GM23338 (cell line): ENCODE results near the gene C15orf40.

Experiments used
- CREB1 ChIP-seq: fragments of 250-450 bp; sonication (Bioruptor Pico); IDR thresholded peaks from 2 replicates; pipeline ENCODE4 v1.5.0; 2020; ENCODE audit warnings: low read depth, mild to moderate bottlenecking, moderate library complexity
- CTCF ChIP-seq, 2 experiments: fragments of 200-600 bp in 1 of 2; sonication (generic) in 1 of 2; conservative IDR thresholded peaks; 2 replicates each; pipeline versions ENCODE4 v1.5.1 to v1.6.1; 2016 to 2017; ENCODE audit warnings: antibody characterized with exemption in 2 of 2, low read depth in 2 of 2, mild to moderate bottlenecking in 2 of 2, moderate library complexity in 1 of 2
- ETS1 ChIP-seq: IDR thresholded peaks from 2 replicates; pipeline ENCODE4 v1.6.1; 2016; ENCODE audit warnings: antibody characterized with exemption
- EZH2 ChIP-seq: fragments of 200-600 bp; sonication (generic); IDR thresholded peaks from one replicate; pipeline ENCODE4 v1.8.0; 2017; ENCODE audit warnings: antibody characterized with exemption, mild to moderate bottlenecking, low read depth; ENCODE audit not compliant: unreplicated experiment
- EZH2phosphoT487 ChIP-seq: fragments of 200-600 bp; sonication (generic); IDR thresholded peaks from one replicate; pipeline ENCODE4 v1.8.1; 2018; ENCODE audit warnings: antibody characterized with exemption; ENCODE audit not compliant: unreplicated experiment
- POLR2AphosphoS5 ChIP-seq: IDR thresholded peaks from 2 replicates; pipeline ENCODE4 v1.6.1; 2016; ENCODE audit warnings: antibody characterized with exemption, low read depth
- ZNF462 ChIP-seq: fragments of 250-450 bp; sonication (Bioruptor Pico); IDR thresholded peaks from 2 replicates; pipeline ENCODE4 v1.5.0; 2020; ENCODE audit warnings: mild to moderate bottlenecking, moderate library complexity
- TF ChIP-seq, protein P1 (sequence below): IDR thresholded peaks from one replicate; pipeline ENCODE4 v1.6.1; 2018; ENCODE audit warnings: antibody characterized with exemption; ENCODE audit not compliant: unreplicated experiment

- TF ChIP-seq CTCF (conservative IDR thresholded peaks at IDR 0.05; ENCODE audit: low read depth in 2 of 2) (no peak), ETS1 (no peak), EZH2 (no peak), CREB1 (CRISPR knock-in tag) (no peak), ZNF462 (no peak), EZH2phosphoT487 (no peak), POLR2AphosphoS5 (no peak)
- TF ChIP-seq, protein P1, sequence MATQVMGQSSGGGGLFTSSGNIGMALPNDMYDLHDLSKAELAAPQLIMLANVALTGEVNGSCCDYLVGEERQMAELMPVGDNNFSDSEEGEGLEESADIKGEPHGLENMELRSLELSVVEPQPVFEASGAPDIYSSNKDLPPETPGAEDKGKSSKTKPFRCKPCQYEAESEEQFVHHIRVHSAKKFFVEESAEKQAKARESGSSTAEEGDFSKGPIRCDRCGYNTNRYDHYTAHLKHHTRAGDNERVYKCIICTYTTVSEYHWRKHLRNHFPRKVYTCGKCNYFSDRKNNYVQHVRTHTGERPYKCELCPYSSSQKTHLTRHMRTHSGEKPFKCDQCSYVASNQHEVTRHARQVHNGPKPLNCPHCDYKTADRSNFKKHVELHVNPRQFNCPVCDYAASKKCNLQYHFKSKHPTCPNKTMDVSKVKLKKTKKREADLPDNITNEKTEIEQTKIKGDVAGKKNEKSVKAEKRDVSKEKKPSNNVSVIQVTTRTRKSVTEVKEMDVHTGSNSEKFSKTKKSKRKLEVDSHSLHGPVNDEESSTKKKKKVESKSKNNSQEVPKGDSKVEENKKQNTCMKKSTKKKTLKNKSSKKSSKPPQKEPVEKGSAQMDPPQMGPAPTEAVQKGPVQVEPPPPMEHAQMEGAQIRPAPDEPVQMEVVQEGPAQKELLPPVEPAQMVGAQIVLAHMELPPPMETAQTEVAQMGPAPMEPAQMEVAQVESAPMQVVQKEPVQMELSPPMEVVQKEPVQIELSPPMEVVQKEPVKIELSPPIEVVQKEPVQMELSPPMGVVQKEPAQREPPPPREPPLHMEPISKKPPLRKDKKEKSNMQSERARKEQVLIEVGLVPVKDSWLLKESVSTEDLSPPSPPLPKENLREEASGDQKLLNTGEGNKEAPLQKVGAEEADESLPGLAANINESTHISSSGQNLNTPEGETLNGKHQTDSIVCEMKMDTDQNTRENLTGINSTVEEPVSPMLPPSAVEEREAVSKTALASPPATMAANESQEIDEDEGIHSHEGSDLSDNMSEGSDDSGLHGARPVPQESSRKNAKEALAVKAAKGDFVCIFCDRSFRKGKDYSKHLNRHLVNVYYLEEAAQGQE = no peak
Measured at GRCh38 chr15:82993144-82993543, 18.3 kb downstream of the C15orf40 start.
